Medulla oblongata (tissue), 1 donor: Measurements from ENCODE around the gene C1orf74.

Experiments
- DNase-seq: peaks from one replicate; pipeline ENCODE4 v3.0.0-alpha.2; 2015; ENCODE audit errors: extremely low spot score

C1orf74 gene

GRCh38 chr1:209784265-209785169 lies at the start of gene C1orf74:
Gene C1orf74 (minus strand): TSS chr1:209784559. CDS start chr1:209783634, 925 bp downstream.
- peak; percentile 99 for DNase-seq

GRCh38 chr1:209831615-209832014 lies 47.3 kb upstream of the C1orf74 start:
- DNase-seq, result no peak

GRCh38 chr1:209830722-209831121 lies 46.4 kb upstream of the C1orf74 start:
- DNase-seq, result no peak

- no peak for DNase-seq
Observed at GRCh38 chr1:209829716-209830115, 45.4 kb upstream of the C1orf74 start.

- peak; percentile 96 for DNase-seq
Observed at GRCh38 chr1:209827384-209828262, 43.3 kb upstream of the C1orf74 start, which contains the start of gene UTP25. Gene UTP25 (plus strand): TSS chr1:209827972. CDS start chr1:209828064, 92 bp downstream.

GRCh38 chr1:209825591-209826434 lies 41.5 kb upstream of the C1orf74 start:
- DNase-seq, result no peak

GRCh38 chr1:209823143-209824041 lies 39.0 kb upstream of the C1orf74 start:
- peak; percentile 71 for DNase-seq

- no peak for DNase-seq
Observed at GRCh38 chr1:209822706-209823105, 38.3 kb upstream of the C1orf74 start.

GRCh38 chr1:209820986-209821385 lies 36.6 kb upstream of the C1orf74 start:
- DNase-seq, result no peak

GRCh38 chr1:209819058-209819457 lies 34.7 kb upstream of the C1orf74 start:
- no peak for DNase-seq

- DNase-seq, result no peak
Observed at GRCh38 chr1:209817691-209818090, 33.3 kb upstream of the C1orf74 start.

- DNase-seq, result no peak
Observed at GRCh38 chr1:209816923-209817322, 32.6 kb upstream of the C1orf74 start.

- DNase-seq, result no peak
Observed at GRCh38 chr1:209815931-209816341, 31.6 kb upstream of the C1orf74 start.

- DNase-seq, result no peak
Observed at GRCh38 chr1:209815490-209815889, 31.1 kb upstream of the C1orf74 start.

GRCh38 chr1:209813902-209814301 lies 29.5 kb upstream of the C1orf74 start:
- DNase-seq, result no peak

GRCh38 chr1:209810783-209811182 lies 26.4 kb upstream of the C1orf74 start:
- DNase-seq, result no peak

- DNase-seq, result no peak
Observed at GRCh38 chr1:209809611-209810010, 25.3 kb upstream of the C1orf74 start.

- no peak for DNase-seq
Observed at GRCh38 chr1:209808059-209808581, 23.8 kb upstream of the C1orf74 start.

GRCh38 chr1:209807509-209807908 lies 23.1 kb upstream of the C1orf74 start:
- DNase-seq, result no peak
